ENCODE results near the gene MPV17L2.
"Not testable (repeated sequence)": the region's sequence is repeated elsewhere in the genome, so short reads cannot be mapped to it uniquely, and the experiment has no call there.

Gene MPV17L2

DNA sequence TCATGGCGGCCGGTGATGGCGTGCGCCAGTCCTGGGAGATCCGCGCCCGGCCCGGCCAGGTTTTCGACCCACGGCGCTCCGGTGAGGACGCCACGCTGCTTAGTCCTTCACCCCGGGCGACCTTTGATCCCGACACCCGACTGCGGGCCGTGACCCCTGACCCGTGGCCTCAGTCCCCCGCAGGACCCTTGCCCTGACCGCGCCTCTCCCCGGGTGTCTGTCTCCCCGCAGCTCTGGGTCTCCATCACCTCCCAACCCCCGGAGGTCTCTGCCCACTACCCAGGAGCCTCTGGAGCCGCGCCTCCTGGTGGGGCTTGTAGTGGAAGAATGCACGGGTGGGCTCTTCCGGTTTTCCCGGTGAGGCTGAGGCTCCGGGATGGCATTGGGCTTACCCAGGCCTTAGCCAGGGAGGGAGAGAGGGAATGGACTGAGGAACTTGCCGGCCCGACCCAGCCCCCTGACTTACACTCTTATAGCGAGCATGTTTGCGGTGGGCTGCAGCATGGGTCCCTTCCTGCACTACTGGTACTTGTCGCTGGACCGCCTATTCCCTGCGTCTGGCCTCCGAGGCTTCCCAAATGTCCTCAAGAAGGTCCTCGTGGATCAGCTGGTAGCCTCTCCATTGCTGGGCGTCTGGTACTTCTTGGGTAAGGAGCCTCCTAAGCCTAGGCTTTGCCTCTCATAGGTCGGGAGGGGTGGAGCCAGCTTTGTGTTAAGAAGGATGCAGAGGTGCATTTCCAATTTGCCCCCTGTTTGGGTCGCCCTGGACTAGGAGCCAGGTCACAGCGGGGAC lies 566 bp downstream of the MPV17L2 start:
- DNase-seq = no peak

DNA sequence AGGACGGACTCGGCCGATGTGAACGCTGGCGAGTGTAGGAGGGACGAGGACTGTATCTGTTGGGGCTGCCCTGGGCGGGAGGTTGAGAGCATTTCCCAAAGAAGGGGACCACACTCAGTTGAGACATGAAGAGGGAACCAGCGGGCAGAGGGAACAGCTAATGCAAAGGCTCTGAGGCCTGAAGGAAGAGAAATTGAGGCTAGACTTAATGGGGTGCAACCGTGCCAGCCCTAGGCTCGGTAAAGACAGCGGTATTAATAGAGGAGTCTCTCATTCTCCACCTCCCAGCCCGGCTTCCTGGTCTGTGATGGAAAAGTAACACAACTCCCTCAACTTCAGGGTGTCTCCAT lies 1.1 kb downstream of the MPV17L2 start:
- DNase-seq = no peak

DNA sequence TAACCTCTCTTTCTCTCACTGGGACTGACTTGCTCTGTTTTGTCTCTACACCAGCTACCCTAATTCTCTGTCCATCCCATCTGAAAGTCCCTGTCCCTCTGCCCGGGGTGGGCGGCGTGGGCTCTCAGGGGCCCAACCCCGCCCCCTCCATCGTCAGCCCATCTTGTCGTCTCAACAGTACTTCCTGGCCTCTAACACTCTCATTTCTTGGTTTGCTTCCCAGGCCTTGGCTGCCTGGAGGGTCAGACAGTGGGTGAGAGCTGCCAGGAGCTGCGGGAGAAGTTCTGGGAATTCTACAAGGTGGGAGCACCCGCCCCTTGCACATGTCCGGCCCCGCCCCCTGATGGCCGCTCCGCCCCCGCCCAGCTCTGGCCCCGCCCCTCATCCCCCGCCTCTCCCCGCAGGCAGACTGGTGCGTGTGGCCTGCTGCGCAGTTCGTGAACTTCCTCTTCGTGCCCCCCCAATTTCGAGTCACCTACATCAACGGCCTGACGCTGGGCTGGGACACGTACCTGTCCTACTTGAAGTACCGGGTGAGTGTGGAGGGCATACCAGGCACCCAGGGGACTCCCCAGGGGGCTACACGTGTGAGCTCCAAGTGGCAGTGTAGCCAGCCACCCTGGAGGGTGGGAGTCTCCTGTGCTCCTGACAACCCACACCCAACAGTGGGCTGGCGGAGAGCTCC lies 1.7 kb downstream of the MPV17L2 start:
- no peak for DNase-seq

DNA sequence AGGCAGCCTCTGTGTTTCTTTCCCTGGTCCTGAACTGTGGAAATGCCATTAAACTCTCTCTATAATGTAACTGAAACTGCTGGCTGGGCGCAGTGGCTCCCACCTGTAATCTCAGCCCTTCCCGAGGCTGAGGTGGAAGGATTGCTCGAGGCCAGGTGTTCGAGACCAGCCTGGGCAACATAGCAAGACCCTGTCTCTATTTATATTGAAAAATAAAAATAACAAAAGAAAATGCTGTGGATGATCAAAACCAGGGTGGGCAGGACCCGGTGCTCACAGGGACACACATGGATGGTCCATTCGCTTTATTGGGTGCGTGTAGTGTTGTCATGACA lies 3.5 kb downstream of the MPV17L2 start:
- no peak for DNase-seq

DNA sequence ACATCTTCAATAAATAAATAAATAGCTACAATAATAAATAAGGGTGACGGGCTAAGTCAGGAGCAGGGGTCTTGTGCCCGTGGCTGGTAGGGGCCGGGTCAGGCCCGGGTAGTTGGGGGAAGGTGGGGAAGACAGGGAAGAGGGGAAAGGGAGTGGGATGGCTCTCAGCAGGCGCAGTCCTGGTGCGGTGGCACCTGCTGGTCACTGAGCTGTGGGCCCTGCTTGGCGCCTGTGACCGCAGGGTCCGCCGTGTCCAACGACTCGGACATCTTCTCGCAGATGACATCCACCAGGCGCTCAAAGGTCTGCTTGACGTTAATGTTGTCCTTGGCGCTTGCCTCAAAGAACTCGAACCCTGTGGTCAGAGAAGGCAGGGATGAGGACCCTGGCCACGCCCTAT lies 4.3 kb downstream of the MPV17L2 start:
- DNase-seq = no peak

DNA sequence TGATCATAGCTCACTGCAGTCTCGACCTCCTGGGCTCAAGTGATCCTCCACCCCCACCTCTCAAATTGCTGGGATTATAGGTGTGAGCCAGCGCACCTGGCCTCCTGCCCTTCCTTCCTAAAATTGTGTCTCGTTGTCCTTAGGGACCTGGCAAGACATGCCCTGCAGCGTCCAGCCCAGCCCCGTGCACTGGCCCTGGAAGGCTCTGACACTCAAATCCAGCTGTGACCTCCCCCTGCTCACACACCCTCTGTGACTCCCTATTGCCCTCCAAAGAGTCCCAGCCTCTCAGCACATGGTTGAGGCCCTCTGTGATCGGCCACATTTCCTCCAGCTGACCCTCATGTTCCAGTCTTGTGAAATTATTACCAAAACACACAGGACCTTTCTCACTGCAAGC lies 4.9 kb downstream of the MPV17L2 start:
- no peak for DNase-seq

DNA sequence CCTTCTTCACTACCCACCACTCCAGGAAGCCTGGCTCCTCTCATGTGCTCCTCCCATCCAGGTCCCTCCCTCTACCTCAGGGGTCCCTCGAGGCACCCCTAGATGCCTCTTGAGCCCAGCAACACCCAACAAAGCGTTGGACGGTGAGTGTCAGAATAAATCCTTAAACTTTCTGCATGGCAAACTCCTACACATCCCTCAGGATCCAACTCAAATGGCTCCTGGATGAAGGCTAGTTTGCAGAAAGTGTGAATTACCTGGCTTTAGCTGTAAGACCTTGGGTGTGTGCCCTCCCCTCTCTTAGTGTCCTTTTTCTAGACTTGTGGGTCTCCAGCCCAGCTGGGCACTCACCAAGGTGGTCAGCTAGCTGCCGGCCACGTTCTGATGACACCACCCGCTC lies 5.4 kb downstream of the MPV17L2 start:
- DNase-seq = no peak

DNA sequence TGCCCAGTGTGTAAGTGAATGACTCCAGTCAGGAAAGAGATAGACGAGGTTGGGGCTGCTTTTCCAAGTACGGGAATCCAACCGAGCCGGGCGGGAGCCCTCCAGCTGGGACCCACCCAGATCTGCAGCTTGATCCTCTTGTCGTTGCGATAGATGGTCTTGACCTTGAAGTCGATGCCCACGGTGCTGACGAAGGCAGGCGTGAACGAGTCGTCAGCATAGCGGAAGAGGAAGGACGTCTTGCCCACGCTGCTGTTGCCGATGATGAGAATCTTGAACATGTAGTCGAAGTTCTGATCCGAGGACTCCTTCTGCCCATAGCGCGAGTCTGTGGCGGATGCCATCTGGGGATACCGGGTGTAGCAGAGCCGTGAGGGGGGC lies 9.4 kb downstream of the MPV17L2 start:
- DNase-seq = no peak

DNA sequence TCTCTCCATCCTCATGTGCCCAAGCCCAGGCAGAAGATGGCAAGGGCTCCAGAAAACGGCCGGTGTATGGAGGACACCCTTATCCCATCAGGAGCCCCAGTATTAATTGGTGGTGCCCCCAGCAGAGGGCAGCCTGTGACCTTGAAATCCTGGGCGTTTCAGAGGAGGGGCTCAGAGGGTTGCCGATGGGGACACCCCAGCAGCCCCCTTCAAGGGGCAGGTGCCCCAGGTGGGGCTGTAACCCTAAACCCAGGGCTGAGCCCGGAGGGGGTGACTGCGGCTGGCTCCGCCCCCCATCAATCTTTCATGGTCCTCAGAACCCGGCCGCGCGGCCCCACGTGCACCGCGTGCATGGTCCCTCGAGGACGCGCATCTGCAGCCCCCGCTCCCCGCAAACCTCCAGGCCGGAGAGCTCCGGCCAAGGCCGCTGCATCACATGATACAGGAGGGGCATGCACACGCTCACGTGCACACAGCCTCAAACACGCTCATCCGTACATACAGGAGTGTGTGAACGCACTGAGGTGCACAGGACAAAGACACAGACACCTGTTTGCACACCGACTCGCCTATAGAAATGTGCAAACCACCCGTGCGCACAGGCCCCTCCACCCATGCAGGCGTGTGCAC lies 9.9 kb downstream of the MPV17L2 start:
- peak; percentile 67 for DNase-seq

DNA sequence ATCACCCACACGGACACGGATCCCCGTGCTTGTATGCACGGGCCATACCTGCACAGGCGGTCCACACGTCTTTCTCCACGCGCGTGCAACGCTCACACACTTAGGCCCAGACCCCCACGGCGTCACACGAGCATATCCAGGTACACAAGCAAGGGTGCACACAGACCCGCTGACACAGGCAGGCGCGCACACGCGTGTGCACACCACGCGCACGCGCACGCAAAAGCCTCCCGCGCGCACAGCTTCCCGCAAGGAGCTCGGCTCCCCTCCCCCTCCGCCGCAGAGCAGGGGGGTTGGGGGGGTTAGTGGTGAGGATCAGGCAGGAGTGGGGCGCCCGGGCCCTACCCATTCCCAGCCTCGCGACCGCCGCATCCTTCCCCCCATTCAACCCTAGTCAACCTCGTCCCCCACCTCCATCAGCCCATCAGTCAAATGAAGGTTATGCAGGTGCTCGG lies 10.4 kb downstream of the MPV17L2 start:
- peak; percentile 80 for DNase-seq

DNA sequence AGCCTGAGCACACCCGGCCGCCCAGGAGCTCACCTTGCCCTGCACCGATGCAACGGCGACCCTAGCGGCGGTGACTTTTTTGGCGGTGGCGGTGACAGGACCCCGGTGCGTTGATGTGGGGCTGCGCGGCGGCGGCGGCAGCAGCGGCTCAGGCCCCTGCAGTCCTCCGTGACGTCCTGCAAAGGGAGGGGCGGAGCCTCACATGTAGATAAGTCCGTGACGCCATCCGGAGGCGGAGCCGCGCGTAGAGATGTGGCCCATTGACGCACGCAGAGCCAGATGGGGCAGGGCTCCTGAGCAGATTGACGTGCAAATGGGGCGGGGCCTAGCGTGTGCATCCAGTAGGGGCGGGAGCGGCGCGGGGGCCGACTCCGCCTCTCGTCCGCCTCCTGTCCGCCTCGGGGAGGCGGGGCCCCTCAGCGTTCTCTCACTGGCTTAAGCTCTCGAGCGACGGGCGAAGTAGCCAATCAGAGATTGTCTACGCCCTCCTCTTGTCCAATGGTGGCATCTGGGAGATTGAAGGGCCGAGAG lies 10.9 kb downstream of the MPV17L2 start, which contains the start of gene RAB3A:
Gene RAB3A (minus strand): TSS at position 180 of the 531 bp plus-strand sequence. CDS start 1,302 bp downstream, outside the sequence.
- peak; percentile 100 for DNase-seq

DNA sequence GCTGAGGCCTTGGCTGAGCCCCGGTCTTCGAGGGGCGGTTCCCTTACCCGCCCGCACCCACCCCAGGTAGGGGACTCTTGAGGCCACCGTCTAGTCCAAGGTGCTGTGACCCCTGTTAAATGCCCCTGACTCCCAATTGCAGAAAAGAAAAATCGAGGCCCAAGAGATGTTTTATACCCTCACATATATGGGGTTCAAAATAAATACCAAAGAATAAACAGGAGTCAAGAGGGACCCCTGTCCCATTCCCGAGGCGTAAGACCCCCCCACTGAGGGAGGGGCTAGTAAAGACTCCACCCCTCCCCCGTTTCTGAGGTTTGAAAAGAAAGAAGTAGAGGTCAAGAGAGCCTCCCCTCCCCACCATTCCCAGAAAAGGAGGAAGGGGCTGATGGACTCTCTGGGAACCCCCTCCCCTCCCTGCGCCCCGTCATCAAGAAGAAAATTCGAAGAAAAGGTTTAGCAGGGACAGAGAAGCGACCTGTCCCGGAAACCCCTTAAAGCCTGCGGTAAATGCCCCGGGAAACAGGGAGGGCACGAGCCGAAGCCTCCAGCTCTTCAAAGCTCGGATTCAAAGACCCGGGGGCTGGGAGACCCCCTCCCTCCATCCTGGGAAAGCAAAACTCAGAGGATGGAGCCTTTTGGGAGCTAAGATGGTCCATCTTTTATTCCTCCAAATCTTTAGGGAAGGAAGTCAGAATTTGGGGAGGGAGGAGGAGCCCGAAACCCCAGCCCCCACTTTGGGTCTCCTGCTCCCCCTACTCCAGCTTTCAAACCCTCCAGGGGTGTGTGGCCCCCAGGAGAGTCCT lies 11.6 kb downstream of the MPV17L2 start:
- peak; percentile 95 for DNase-seq

DNA sequence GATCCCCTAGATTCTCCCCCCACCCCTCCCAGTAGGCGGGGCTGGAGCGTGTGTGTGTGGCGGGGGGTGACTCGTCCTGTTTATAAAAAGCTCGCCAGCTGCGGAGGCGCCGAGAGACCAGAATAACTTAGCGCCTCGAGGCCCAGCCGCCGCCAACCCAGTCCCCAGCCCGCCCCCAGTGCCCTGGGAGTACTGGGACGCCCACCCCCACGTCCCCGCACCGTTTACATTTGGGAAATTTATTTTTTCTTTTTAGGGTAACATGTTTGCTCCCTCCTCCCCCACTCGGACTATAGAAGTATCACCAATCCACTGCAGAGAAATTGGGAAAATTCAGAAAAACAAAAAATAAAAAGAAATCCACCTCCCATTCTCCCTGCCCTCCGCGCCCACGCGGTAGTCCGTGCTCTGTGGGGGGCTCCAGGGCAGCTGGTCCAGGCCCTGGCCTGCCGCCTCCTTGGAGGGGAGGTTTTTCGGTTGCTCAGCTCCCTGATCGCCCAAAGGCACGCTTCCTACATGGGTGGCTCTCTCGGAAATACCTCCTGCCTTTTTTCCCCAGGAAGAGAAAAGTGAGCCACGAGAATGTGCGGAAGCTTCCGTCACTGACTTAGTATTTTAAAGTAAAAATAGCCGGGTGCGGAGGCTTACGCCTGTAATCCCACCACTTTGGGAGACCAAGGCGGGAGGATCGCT lies 12.3 kb downstream of the MPV17L2 start:
- peak; percentile 88 for DNase-seq

DNA sequence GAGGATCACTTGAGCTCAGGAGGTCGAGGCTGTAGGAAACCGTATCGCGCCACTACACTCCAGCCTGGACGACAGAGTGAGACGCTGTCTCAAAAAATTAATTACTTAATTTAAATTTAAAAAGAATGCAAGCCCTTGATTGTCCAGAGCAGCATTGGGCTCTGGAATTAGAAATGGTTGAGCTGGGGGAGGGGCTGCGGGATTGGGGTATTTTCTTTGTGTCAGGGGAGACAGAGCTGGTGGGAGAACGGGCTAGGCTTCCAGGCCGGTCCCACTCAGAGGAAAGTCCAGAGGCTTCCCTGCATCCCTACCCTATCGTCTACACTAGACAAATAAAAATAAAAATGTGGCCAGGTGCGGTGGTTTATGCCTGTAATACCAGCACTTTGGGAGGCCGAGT lies 13.0 kb downstream of the MPV17L2 start:
- DNase-seq = no peak

DNA sequence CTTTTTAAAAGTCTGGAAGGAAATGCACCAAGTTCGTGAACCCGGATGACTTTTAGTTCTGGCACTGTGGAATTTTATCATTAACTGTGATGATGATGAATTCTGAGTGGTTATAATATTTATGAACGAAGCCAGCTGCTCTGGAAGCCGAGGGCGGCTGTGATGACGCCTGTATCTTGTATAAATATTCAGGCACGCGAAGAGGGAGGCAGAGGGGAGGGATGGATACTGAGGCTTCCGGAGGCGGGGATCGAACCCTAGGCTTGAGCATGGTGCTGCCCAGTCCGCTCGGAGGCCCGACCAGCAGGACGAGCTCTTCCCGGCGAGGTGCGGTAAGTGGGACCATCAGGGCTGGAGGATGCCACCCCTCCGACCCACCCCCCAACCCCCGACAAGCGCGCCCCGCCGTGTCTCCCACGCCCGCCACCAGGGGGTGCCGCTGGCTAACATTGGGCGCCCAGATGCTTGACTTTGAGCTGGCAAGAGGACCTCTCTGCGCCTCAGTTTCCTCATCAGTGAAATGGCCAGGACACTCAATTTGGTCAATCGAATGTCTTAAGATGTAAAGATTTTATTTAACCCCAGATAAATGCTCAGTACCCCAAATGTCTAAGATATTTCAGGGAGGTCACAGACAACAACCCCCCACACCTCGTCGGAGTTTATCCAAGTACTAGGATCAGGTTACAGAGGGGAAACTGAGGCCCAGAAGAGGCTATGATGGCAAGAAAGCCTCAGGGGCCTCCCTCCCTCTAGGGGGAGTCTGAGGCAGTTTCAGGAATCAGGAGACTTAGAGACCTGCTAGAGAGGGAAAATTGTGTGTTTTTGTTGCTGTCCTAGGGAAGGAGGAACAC lies 15.3 kb downstream of the MPV17L2 start:
- peak; percentile 37 for DNase-seq

DNA sequence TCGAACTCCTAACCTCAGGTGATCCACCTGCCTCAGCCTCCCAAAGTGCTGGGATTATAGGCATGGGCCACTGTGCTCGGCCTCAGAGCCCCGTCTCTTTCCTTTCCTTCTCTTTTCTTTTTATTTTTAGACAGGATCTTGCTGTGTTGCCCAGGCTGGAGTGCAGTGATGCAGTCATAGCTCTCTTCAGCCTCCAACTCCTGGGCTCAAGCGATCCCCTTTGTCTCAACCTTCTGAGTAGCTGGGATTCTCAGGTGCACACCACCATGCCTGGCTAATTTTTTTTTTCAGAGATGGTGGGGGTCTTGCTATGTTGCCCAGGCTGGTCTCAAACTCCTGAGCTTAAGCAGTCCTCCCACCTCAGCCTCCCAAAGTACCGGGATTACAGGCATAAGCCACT lies 16.9 kb downstream of the MPV17L2 start:
- DNase-seq = not testable (repeated sequence)

DNA sequence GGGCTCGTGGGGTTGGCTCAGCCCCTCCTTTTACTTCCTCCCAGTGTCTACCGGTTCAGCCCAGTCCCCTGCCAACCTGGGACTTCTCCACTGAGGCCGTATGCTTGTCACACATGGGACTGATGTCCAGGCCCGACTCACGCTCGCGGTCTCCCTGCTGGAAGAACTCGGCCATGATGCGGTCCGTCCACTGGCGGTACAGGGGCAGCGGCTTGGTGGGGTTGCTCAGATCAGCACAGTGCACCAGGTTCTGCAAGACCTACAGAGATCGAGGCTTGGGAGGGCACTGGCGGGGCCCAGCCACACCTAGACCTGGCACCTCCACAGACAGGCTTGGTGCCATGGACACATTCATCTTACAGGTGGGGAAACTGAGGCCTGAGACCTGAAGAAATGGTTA lies 18.7 kb downstream of the MPV17L2 start:
- no peak for DNase-seq

DNA sequence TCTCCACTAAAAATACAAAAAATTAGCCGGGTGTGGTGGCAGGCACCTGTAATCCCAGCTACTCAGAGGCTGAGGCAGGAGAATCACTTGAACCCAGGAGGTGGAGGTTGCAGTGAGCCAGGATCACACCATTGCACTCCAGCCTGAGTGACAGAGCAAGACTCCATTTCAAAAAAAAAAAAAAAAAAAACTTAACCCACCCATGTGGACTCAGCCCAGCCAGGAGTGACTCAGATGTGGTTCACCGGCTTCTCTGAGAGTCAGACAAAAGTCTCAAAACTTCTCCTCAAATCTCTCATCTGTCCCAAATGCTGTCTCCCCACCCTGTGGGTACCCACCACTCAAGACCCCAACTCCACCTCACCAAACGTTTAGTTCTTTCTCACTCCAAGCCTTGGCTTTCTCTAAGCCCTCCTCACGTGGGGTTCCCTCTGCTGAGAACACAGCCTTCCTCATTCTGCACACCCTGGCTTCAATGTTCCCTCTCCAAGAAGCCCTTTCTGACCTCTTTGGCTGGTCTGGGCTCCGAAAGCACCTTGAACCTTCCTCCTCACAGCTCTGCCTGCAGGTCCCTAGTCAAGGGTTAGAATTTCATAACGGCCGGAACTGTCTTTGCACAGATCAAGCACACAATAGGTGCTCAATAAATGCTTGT lies 21.9 kb downstream of the MPV17L2 start:
- DNase-seq = no peak

DNA sequence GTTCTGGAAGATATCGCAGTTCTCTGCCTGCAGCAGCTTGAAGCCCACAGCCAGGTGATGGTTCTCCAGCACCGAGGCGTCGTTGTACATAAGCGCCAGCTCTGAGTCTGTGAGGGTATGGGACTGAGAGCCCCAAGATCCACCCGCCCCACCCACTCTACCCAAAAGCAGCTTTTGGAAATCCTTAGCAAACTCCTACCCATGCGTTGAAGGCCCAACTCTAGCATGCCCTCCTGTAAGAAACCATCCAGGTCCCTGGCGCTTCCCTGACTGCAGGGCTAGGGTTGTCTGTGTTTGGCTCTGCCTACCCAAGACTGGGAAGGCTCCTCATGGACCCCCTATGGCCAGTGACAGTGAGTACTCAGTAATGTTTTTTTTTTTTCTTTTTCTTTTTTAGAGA lies 23.8 kb downstream of the MPV17L2 start:
- DNase-seq = no peak

DNA sequence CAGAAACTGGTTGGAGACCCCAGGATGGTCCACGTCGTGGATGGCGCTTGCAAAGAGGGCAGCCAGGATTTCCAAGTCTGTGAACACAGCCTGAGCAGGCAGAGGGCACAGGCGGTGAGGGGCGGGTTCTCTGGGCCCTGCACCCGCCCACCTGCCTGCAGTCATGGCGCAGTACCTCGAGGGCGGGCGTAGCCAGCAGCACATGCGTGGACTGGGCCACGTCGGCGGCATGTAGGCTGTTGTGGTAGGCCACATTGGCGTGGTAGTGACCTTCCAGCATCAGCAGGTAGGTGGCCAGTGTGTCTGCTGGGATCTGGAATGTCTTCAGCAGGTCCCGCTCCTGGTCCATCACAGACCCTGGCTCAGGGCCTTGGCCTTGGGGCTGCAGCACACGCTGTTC lies 25.1 kb downstream of the MPV17L2 start:
- no peak for DNase-seq

DNA sequence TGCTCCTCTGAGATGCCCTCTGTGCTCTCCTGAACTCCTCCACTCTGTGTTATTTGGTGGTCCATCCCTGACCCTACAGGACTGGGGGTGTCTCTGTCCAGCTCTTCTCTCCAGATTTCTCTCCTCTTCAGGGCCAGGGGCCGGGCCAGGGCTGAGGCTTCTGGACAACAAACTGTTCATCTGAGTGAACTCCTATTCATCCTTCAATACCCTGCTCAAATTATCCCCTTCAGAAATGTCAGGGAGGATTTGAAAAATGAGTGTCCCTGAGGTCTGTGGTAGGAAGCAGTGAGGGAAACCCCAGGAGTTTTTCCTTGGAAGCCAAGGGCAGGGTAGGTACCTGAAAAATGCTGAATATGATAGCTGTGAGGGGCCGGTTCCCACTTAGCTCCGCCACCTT lies 25.6 kb downstream of the MPV17L2 start:
- no peak for DNase-seq

All from eye (tissue), 1 donor.